HUDEP-2 (cell line): ENCODE data around the gene ZFPL1.
"Not testable (repeated sequence)": the region's sequence is repeated elsewhere in the genome, so short reads cannot be mapped to it uniquely, and the experiment has no call there.

Experiments
- DNase-seq, 76 experiments: peaks; one replicate each; lab custom pipeline; 2025; ENCODE audit not compliant: unreplicated experiment in 76 of 76; lab: John Stamatoyannopoulos, UW

Gene ZFPL1

GRCh38 chr11:65112546-65113360, 28.7 kb downstream of the ZFPL1 start:
- DNase-seq: peak in 58 of 76 experiments; percentile 14 to 75 (median 52)

GRCh38 chr11:65113361-65113756, 29.3 kb downstream of the ZFPL1 start:
- DNase-seq: peak in 32 of 76 experiments; percentile 9 to 58 (median 35)

- peak in 59 of 76 experiments; percentile 10 to 72 (median 42) for DNase-seq
Observed at GRCh38 chr11:65113839-65114238, 29.8 kb downstream of the ZFPL1 start.

GRCh38 chr11:65114538-65115171, 30.6 kb downstream of the ZFPL1 start:
- no peak for DNase-seq

- DNase-seq: no peak
Observed at GRCh38 chr11:65115361-65116082, 31.5 kb downstream of the ZFPL1 start.

- DNase-seq: peak in 37 of 76 experiments; percentile 7 to 56 (median 32)
Observed at GRCh38 chr11:65116370-65117205, 32.6 kb downstream of the ZFPL1 start.

GRCh38 chr11:65117206-65118096, 33.4 kb downstream of the ZFPL1 start, which contains the start of gene ZNHIT2:
Gene ZNHIT2 (minus strand): TSS chr11:65117701. CDS start chr11:65117653, 48 bp downstream.
- peak in 75 of 76 experiments; percentile 37 to 99 (median 98) for DNase-seq

- DNase-seq: no peak
Observed at GRCh38 chr11:65118097-65118837, 34.2 kb downstream of the ZFPL1 start.

- not testable (repeated sequence) for DNase-seq
Observed at GRCh38 chr11:65118891-65119669, 35.1 kb downstream of the ZFPL1 start.

- DNase-seq: no peak
Observed at GRCh38 chr11:65119670-65119995, 35.6 kb downstream of the ZFPL1 start.

GRCh38 chr11:65120831-65121230, 36.8 kb downstream of the ZFPL1 start:
- DNase-seq: no peak

- DNase-seq: peak in 46 of 76 experiments; percentile 7 to 60 (median 30)
Observed at GRCh38 chr11:65121447-65121864, 37.4 kb downstream of the ZFPL1 start.

GRCh38 chr11:65121865-65122696, 38.1 kb downstream of the ZFPL1 start, which contains the start of the genes FAU and MRPL49:
Gene FAU (minus strand): TSS chr11:65122134. CDS start chr11:65121813, 321 bp downstream.
Gene MRPL49 (plus strand): TSS chr11:65122321. CDS start chr11:65122347, 26 bp downstream.
- peak in 75 of 76 experiments; percentile 52 to 99 (median 96) for DNase-seq

- peak in 1 of 76 experiments; percentile 3 for DNase-seq
Observed at GRCh38 chr11:65124480-65125196, 40.6 kb downstream of the ZFPL1 start.

GRCh38 chr11:65125197-65126056, 41.4 kb downstream of the ZFPL1 start:
- no peak for DNase-seq
